ENCODE results near the gene ZNF462.

ZNF462 gene

GRCh38 chr9:106883626-106884190 is 20.7 kb downstream of the ZNF462 start:
- no peak for TF ChIP-seq CTCF (IDR thresholded peaks at IDR 0.05; ENCODE audit: low read depth, low read length, missing control alignments)
- H3K4me3 ChIP-seq (replicated peaks; ENCODE audit: low read depth, low read length): no peak overlapping the region
- DNase-seq (ENCODE audit: extremely low read depth, low read depth): no peak

- H3K4me3 ChIP-seq (replicated peaks; ENCODE audit: low read depth, low read length): no peak overlapping the region
- DNase-seq (ENCODE audit: extremely low read depth, low read depth): peak; percentile 71
- TF ChIP-seq CTCF (IDR thresholded peaks at IDR 0.05; ENCODE audit: low read depth, low read length, missing control alignments): no peak
These were observed 22.5 kb downstream of the ZNF462 start for GRCh38 chr9:106885451-106885850.

- TF ChIP-seq CTCF (IDR thresholded peaks at IDR 0.05; ENCODE audit: low read depth, low read length, missing control alignments): no peak
- no peak for DNase-seq (ENCODE audit: extremely low read depth, low read depth)
- no peak overlapping the region for H3K4me3 ChIP-seq (replicated peaks; ENCODE audit: low read depth, low read length)
These were observed 23.4 kb downstream of the ZNF462 start for GRCh38 chr9:106886111-106887046.

- TF ChIP-seq CTCF (IDR thresholded peaks at IDR 0.05; ENCODE audit: low read depth, low read length, missing control alignments): no peak
- H3K4me3 ChIP-seq (replicated peaks; ENCODE audit: low read depth, low read length): no peak overlapping the region
- no peak for DNase-seq (ENCODE audit: extremely low read depth, low read depth)
These were observed 24.1 kb downstream of the ZNF462 start for GRCh38 chr9:106887066-106887465.

GRCh38 chr9:106889061-106889590 is 26.2 kb downstream of the ZNF462 start:
- TF ChIP-seq CTCF (IDR thresholded peaks at IDR 0.05; ENCODE audit: low read depth, low read length, missing control alignments): no peak
- DNase-seq (ENCODE audit: extremely low read depth, low read depth): no peak
- no peak overlapping the region for H3K4me3 ChIP-seq (replicated peaks; ENCODE audit: low read depth, low read length)

- DNase-seq (ENCODE audit: extremely low read depth, low read depth): no peak
- H3K4me3 ChIP-seq (replicated peaks; ENCODE audit: low read depth, low read length): no peak overlapping the region
- TF ChIP-seq CTCF (IDR thresholded peaks at IDR 0.05; ENCODE audit: low read depth, low read length, missing control alignments): no peak
These were observed 27.6 kb downstream of the ZNF462 start for GRCh38 chr9:106890608-106891007.

Measured in HFF-Myc (cell line).